ENCODE measurements around the gene ARHGAP8.
"Not testable (repeated sequence)": the region's sequence is repeated elsewhere in the genome, so short reads cannot be mapped to it uniquely, and the experiment has no call there.

The ARHGAP8 gene

GRCh38 chr22:44855855-44856254 is 103.5 kb downstream of the ARHGAP8 start:
- DNase-seq (ENCODE audit: low read depth in 2 of 2), result peak in 1 of 2 donors; percentile 8

GRCh38 chr22:44858819-44859218 is 106.4 kb downstream of the ARHGAP8 start:
- DNase-seq (ENCODE audit: low read depth in 2 of 2), result not testable (repeated sequence)

- DNase-seq (ENCODE audit: low read depth in 2 of 2), result no peak
Observed at GRCh38 chr22:44859641-44860040, 107.3 kb downstream of the ARHGAP8 start.

GRCh38 chr22:44860311-44860710 is 107.9 kb downstream of the ARHGAP8 start:
- DNase-seq (ENCODE audit: low read depth in 2 of 2), result no peak

GRCh38 chr22:44861245-44861644 is 108.9 kb downstream of the ARHGAP8 start:
- DNase-seq (ENCODE audit: low read depth in 2 of 2), result no peak

GRCh38 chr22:44862281-44862680 is 109.9 kb downstream of the ARHGAP8 start:
- no peak for DNase-seq (ENCODE audit: low read depth in 2 of 2)

GRCh38 chr22:44862981-44863860 is 110.8 kb downstream of the ARHGAP8 start:
- DNase-seq (ENCODE audit: low read depth in 2 of 2), result no peak

GRCh38 chr22:44865193-44866057 is 113.0 kb downstream of the ARHGAP8 start:
- no peak for DNase-seq (ENCODE audit: low read depth in 2 of 2)

GRCh38 chr22:44869196-44869595 is 116.8 kb downstream of the ARHGAP8 start:
- DNase-seq (ENCODE audit: low read depth in 2 of 2), result no peak

- no peak for DNase-seq (ENCODE audit: low read depth in 2 of 2)
Observed at GRCh38 chr22:44870021-44870420, 117.6 kb downstream of the ARHGAP8 start.

- DNase-seq (ENCODE audit: low read depth in 2 of 2), result no peak
Observed at GRCh38 chr22:44871782-44872181, 119.4 kb downstream of the ARHGAP8 start.

GRCh38 chr22:44876921-44877320 is 124.5 kb downstream of the ARHGAP8 start:
- no peak for DNase-seq (ENCODE audit: low read depth in 2 of 2)

GRCh38 chr22:44878483-44879300 is 126.3 kb downstream of the ARHGAP8 start:
- no peak for DNase-seq (ENCODE audit: low read depth in 2 of 2)

GRCh38 chr22:44879301-44879680 is 126.9 kb downstream of the ARHGAP8 start:
- no peak for DNase-seq (ENCODE audit: low read depth in 2 of 2)

- no peak for DNase-seq (ENCODE audit: low read depth in 2 of 2)
Observed at GRCh38 chr22:44880610-44881290, 128.4 kb downstream of the ARHGAP8 start.

GRCh38 chr22:44881624-44882023 is 129.2 kb downstream of the ARHGAP8 start:
- DNase-seq (ENCODE audit: low read depth in 2 of 2), result no peak

- DNase-seq (ENCODE audit: low read depth in 2 of 2), result no peak
Observed at GRCh38 chr22:44882226-44882905, 130.0 kb downstream of the ARHGAP8 start.

GRCh38 chr22:44883011-44883421 is 130.6 kb downstream of the ARHGAP8 start:
- DNase-seq (ENCODE audit: low read depth in 2 of 2), result no peak

GRCh38 chr22:44884562-44884961 is 132.2 kb downstream of the ARHGAP8 start:
- no peak for DNase-seq (ENCODE audit: low read depth in 2 of 2)

- no peak for DNase-seq (ENCODE audit: low read depth in 2 of 2)
Observed at GRCh38 chr22:44884968-44885805, 132.8 kb downstream of the ARHGAP8 start.

All from stimulated activated CD8-positive, alpha-beta memory T cell treated with anti-CD3 and anti-CD28 coated beads, Interleukin-2, amount 100 ng/mL, for 48 hours (primary cell).